Daoy (cell line): ENCODE results near the gene ANGPTL4. TPM values are rescaled to one million over a fixed set of nuclear protein-coding genes. Genes with fewer than 3 reads are reported as not detected.
"Not testable (repeated sequence)": the region's sequence is repeated elsewhere in the genome, so short reads cannot be mapped to it uniquely, and the experiment has no call there.

ENCODE experiments used
- DNase-seq: peaks from one replicate; pipeline ENCODE4 v3.0.0-alpha.2; 2015; ENCODE audit warnings: low read depth
- total RNA-seq: library from RNA; depleted of rRNA; stranded (reverse); fragments of >200 nt; shearing (Covaris generic); gene quantifications from 2 replicates; pipeline ENCODE4 v1.2.3, GENCODE V29; 2014

ANGPTL4 gene
- total RNA-seq, 1 experiment from 2014 or later = 0.86 TPM

DNA sequence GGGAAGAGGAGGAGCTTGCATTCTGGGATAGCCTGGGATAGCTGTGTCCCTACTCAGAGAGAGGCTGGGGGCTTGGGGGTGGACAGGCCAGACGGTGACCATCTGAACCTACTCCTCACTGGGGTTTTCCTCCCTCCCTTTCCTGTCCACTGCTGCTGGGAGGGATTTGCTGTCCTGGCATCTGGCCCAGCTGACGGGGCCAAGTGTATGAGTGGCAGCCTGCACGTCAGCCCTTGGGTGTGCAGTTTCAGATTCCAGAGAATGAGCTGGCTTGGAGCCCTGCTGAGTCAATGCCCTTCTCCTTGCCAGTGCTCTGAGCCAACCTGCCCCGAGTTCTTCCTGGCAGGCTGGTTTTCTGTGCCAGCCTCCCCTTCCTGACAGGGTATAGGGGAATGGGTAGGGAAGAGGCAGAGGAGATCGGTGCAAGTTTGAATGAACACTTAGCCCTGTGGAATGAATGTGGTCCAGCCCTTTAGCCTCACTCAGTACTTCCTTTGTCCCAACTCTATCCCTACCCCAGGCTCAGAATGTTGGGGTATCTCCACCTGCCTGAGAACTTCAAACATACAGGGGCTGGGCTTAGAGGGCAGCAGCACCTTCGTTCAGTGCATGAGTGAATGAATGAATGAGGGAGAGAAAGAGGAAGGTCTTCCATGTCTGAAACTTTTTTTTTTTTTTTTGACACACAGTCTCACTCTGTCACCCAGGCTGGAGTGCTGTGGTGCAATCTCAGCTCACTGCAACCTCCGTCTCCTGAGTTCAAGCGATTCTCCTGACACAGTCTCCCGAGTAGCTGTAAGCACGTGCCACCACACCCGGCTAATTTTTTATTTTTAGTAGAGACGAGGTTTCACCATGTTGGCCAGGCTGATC, 1.8 kb upstream of the ANGPTL4 start:
- DNase-seq = peak; percentile 99

DNA sequence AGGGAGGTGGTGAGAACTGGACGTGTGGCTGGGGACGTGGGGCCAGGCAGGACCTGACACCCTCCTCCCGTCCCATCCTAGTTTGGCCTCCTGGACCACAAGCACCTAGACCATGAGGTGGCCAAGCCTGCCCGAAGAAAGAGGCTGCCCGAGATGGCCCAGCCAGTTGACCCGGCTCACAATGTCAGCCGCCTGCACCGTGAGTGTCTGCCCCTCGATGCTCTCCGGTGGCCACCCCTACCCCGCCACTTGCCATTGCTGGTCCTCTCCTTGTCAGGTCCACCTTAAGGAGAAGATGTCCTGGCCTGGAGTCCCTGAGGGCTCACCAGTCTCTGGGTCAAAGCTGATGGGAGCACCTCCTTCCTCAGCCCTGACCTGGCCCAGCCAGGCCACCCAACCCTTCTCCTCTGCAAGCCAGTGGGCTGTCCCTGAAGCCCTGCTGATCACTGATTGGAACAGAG, 2.2 kb downstream of the ANGPTL4 start:
- DNase-seq = no peak

DNA sequence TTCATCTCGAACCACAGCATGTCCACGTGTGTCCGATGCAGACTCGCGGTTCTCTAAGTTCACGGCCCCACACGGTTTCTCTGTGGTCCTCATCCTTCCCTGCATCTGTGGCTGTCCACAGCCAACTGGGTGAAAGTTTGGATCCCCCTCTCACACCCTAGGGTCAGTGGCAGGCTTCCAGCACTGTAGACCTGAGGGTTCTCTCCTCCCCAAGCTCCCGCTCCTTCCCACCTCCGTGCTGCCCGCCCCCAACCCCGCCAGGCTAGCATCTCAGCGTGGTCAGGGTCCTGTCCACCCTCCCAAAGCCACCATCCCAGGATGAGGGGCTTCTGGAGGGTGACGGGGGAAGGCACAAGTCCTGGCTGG, 3.0 kb downstream of the ANGPTL4 start:
- DNase-seq = no peak

DNA sequence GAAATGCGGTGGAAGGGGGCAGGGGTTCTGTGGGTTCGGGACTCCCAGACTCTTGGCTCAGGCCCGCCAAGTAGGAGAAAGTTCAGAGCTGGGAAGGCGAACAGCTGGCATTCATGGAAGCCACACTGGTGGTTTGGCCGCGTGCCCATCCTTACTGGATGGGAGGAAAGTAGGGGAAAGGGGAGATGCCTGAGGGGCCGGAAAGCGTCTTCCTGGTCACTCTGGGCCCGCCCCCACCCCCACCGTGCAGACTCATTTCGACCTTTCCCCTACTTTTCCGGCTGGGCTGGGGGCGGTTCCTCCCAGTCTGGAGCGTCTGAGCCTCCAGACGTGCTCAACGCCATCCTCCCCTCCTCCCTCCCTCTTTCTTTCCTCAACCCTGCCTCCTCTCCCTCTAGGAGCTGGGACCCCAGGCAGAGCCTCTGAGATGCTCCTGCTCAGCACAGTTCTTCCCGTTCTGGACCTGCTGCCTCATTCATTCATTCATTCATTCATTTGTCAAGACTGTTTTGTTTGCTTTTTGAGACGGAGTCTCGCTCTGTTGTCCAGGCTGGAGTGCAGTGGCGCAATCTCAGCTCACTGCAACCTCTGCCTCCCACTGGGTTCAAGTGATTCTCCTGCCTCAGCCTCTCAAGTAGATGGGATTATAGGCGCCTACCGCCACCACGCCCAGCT, 3.5 kb downstream of the ANGPTL4 start:
- DNase-seq = peak; percentile 99

DNA sequence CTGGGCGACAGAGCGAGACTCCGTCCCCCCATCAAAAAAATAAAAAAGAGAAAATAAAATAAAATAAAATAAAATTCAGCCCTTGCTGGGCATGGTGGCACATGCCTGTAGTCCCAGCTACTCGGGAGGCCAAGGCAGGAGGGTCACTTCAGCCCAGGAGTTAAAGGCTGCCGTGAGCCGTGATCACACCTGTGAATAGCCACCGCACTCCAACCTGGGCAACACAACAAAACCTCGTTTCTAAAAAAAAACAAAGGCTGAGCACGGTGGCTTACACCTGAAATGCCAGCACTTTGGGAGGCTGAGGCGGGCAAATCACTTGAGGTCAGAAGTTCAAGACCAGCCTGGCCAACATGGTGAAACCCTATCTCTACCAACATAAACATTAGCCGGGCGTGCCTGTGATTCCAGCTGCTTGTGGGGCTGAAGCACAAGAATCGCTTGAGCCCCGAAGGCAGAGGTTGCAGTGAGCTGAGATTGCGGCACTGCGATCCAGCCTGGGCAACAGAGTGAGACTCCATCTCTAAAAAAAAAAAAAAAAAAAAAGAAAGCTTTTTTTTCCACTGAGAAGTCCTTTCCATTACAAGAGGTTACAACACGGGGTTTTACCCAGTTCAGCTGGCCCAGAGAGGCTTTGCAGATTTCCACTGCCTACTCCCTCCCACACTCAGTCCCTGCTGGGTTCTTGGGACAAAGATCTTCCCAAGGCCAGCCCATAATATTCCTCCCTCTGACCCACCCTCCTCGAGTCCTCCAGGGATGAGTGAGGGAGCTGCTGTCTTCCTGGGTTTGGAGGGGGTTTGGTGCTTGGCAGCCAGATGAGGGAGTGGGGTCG, 6.4 kb downstream of the ANGPTL4 start:
- no peak for DNase-seq

DNA sequence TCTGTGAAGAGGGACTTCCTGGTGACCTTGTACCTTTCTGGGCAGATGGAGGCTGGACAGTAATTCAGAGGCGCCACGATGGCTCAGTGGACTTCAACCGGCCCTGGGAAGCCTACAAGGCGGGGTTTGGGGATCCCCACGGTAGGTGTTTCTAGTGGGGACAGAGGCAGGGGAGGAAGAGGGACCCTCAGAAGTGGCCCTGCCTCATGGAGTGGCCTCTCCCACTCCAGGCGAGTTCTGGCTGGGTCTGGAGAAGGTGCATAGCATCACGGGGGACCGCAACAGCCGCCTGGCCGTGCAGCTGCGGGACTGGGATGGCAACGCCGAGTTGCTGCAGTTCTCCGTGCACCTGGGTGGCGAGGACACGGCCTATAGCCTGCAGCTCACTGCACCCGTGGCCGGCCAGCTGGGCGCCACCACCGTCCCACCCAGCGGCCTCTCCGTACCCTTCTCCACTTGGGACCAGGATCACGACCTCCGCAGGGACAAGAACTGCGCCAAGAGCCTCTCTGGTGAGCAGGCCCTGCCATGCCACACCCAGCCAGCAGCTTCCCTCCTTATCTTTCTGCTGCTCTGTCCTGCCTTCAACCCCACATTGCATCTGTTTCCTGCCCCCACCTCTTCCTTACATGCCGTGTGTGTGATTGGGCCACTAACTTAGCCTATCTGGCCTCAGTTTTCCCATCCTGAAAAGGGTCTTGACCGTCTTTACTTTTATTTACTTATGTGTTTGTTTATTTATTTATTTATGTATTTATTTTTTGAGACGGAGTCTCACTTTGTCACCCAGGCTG, 7.3 kb downstream of the ANGPTL4 start:
- DNase-seq = no peak

DNA sequence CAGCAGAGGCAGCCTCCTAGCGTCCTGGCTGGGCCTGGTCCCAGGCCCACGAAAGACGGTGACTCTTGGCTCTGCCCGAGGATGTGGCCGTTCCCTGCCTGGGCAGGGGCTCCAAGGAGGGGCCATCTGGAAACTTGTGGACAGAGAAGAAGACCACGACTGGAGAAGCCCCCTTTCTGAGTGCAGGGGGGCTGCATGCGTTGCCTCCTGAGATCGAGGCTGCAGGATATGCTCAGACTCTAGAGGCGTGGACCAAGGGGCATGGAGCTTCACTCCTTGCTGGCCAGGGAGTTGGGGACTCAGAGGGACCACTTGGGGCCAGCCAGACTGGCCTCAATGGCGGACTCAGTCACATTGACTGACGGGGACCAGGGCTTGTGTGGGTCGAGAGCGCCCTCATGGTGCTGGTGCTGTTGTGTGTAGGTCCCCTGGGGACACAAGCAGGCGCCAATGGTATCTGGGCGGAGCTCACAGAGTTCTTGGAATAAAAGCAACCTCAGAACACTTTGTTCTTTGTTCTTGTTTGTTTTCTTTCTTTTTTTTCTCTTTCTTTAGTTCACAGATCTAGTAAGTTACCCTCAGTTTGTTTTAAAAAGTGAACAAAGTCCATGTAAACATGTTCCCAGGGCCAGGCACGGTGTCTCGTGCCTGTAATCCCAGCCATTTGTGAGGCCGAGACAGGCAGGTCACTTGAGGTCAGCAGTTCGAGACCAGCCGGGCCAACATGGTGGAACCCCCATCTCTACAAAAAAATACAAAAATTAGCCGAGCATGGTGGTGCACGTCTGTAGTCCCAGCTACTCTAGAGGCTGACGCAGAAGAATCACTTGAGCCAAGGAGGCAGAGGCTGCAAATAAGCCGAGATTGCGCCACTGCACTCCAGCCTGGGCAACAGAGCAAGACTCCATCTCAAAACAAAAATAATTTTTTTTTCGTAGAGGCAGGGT, 10.2 kb downstream of the ANGPTL4 start:
- DNase-seq = no peak

DNA sequence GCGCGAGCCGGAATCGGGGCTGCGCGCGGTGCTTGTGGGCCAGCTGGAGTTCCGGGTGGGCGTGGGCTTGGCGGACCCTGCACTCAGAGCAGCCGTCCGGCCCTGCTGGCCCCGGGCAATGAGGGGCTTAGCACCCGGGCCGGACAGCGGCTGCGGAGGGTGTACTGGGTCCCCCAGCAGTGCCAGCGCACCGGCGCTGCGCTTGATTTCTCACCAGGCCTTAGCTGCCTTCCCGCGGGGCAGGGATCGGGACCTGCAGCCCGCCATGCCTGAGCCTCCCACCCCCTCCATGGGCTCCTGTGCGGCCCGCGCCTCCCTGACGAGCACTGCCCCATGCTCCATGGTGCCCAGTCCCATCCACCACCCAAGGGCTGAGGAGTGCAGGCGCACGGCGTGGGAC, 11.8 kb downstream of the ANGPTL4 start:
- not testable (repeated sequence) for DNase-seq

DNA sequence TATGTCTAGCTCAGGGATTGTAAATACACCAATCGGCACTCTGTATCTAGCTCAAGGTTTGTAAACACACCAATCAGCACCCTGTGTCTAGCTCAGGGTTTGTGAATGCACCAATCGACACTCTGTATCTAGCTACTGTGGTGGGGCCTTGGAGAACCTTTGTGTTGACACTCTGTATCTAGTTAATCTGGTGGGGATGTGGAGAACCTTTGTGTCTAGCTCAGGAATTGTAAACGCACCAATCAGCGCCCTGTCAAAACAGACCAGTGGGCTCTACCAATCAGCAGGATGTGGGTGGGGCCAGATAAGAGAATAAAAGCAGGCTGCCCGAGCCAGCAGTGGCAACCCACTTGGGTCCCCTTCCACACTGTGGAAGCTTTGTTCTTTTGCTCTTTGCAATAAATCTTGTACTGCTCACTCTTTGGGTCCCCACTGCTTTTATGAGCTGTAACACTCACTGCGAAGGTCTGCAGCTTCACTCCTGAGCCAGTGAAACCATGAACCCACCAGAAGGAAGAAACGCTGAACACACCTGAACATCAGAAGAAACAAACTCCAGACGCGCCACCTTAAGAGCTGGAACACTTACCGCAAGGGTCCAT, 12.5 kb downstream of the ANGPTL4 start:
- DNase-seq = not testable (repeated sequence)

DNA sequence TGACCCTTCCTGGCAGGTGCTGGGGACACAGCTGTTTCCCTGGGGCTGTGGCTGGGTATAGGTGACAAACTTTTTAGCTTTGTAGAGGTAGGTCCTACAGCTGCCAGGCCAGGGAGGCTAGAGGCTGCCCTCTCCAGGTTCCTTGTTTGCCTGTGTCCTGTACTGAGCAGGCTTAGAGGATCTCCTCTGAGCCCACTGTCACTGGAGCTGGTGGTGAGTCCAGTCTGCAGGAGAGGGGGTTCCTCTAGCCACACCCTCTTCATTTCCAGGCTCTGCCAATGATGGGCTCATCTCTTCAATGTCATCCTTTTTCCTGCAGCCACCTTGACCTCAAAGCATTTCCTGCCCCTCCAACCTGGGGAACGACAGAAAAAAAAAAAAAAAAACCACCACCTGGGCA, 13.6 kb downstream of the ANGPTL4 start:
- no peak for DNase-seq

DNA sequence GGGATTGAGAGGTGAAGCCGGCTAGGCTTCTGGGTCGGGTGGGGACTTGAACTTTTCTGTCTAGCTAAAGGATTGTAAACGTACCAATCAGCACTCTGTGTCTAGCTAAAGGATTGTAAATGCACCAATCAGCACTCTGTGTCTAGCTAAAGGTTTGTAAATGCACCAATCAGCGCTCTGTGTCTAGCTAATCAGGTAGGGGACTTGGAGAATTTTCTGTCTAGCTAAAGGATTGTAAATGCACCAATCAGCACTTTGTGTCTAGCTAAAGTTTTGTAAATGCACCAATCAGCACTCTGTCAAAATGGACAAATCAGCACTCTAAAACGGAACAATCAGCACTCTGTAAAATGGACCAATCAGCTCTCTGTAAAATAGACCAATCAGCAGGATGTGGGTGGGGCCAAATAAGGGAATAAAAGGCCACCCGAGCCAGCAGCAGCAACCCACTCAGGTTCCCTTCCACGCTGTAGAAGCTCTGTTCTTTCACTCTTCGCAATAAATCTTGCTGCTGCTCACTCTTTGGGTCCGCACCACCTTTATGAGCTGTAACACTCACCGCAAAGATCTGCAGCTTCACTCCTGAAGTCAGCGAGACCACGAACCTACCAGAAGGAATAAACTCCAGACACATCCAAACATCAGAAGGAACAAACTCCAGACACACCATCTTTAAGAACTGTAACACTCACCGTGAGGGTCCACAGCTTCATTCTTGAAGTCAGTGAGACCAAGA, 15.4 kb downstream of the ANGPTL4 start:
- DNase-seq = not testable (repeated sequence)

DNA sequence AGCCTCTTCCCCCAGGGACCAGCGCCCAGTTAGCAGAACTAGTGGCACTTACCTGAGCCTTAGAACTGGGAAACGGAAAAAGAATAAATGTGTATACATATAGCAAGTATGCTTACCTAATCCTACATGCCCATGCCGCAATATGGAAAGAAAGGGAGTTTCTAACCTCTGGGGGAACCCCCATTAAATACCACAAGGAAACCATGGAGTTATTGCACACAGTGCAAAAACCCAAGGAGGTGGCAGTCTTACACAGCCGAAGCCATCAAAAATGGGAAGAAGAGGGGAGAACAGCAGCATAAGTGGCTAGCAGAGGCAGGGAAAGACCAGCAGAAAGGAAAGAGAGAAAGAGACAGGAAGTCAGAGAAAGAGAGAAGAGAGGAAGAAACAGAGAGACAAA, 20.6 kb downstream of the ANGPTL4 start:
- not testable (repeated sequence) for DNase-seq

DNA sequence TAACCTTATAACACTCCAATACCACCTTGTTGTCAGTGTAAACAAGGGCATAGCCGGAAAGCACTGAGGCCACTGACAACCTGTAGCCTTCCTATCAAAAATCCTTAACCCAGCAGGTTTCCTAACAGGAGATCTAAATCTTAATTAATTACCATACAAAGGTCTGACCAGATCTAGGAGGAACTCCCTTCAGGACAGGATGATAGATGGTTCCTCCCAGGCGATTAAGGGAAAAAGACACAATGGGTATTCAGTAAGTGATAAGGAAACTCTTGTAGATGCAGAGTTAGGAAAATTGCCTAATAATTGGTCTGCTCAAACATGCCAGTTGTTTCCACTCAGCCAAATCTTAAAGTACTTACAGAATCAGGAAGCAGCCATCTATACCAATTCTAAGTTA, 21.1 kb downstream of the ANGPTL4 start:
- not testable (repeated sequence) for DNase-seq

DNA sequence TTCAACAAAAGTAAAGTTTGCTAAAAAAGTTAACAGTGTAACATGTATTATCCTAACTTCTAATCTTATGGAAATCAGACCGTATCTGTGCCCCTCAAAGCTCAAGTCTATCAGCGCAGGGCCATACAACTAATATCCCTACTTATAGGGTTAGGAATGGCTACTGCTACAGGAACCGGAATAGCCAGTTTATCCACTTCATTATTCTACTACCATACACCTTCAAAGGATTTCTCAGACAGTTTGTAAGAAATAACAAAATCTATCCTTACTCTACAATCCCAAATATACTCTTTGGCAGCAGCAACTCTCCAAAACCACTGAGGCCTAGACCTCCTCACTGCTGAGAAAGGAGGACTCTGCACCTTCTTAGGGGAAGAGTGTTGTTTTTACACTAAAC, 21.6 kb downstream of the ANGPTL4 start:
- not testable (repeated sequence) for DNase-seq

DNA sequence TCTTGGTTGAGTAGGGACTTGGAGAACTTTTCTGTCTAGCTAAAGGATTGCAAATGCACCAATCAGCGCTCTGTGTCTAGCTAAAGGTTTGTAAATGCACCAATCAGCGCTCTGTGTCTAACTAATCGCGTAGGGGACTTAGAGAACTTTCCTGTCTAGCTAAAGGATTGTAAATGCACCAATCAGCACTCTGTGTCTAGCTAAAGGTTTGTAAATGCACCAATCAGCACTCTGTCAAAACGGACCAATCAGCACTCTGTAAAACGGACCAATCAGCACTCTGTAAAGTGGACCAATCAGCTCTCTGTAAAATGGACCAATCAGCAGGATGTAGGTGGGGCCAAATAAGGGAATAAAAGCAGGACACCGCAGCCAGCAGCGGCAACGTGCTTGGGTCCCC, 22.5 kb downstream of the ANGPTL4 start:
- not testable (repeated sequence) for DNase-seq

DNA sequence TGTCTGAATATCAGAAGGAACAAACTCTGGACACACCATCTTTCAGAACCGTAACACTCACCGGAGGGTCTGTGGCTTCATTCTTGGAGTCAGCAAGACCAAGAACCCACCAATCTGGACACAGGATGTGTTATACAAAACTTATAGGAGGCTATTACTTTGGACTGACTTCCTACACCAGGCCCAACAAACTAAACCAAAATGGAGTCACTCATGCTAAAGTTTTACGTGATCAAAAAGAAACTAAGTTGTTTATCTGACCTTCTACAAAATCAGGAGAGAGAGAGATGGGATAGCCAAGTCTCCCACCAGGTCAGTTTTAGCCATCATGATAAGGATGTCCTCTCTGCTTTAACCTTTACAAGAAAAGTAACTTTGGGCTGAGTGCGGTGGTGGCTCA, 23.0 kb downstream of the ANGPTL4 start:
- DNase-seq = no peak

DNA sequence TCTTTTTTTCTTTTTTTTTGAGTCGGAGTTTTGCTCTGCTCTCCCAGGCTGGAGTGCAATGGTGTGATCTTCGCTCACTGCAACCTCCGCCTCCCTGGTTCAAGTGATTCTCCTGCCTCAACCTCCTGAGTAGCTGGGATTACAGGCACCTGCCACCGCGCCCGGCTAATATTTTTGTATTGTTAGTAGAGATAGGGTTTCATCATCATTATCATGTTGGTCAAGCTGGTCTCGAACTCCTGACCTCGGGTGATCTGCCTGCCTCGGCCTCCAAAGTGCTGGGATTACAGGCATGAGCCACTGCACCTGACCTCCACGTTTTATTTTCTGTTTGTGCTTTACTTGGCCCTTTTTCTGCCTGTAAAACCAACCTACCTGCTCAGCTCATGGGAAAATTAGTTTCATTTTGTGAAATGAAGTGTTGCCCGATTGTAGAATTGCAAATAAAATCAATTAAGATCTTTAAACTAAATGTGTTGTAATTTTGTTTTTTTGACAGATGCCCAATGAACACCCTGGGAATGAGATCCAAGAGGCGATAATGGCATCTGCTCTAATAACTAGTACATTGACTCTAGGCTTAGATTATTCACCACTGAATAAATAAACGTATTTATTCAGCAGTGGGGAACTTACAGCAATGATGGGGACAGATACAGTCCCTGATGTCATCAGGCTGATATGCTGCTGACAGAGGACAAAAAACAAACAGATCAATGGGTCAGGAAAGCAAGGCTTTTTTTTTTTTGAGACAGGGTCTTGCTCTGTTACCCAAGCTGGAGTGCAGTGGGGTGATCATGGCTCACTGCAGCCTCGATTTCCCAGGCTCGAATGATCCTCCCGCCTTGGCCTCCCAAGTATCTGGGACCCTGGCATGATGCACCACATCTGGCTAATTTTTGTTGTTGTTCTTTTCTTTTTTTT, 24.0 kb downstream of the ANGPTL4 start:
- no peak for DNase-seq

DNA sequence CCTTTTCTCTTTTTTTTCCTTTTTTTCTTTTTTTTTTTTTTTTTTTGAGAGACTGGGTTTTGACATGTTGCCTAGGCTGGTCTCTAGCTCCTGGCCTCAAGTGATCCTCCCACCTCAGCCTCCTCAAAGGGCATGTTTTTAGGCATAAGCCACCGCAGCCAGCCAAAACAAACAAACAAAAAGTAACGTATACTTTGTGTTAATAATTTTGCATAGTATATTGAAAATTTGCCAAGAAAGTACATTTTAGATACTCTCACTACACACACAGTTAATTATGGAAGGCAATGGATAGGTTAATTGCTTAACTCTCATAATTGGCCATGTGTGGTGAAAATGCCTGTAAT, 24.6 kb downstream of the ANGPTL4 start:
- DNase-seq = no peak
